ENCODE results near the gene LOXHD1.
A peak's percentile ranks its signal among the peaks of the same experiment; 100 is the strongest.

LOXHD1 gene

DNA sequence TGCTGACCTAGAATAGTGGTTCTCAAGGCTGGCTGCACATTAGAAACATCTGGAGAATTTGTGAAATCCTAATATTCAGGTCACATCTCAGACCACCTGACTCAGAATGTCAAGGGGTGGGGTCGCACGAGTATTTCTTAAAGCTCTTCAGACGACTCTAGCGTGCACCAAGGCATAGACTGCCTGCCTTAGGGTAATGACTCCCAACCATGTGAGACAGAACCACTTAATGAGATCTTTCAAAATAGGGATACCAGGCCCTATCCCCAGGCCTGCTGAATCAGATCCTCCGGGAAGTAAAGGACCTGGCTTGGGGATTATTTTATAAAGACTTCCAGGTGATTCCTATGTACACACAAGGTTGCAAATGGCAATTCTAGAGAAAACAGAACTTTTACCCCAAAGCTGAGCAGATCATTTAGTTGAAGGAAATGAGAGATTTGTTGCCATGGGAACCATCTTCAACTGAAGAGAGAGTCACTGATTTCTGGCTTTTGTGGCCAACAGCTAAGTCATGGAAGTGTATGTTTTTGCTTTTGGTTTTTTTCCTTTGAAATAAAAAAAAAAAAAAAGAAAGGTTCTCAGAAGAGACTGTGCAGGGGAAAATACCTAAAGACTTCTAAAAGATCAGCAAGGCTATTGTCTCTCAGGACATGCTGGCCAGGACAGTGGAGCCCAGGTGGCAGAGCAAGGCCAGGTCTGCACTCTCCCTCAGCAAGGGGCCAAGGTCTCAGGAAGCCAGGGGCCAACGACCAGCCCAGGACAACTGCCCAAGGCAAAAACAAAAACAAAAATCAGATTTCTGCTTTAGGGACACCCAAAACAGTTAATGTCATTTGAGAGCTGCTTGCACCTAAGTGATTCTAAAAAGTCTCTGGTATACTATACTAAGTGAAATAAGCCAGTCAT, 15.3 kb upstream of the LOXHD1 start:
- DNase-seq = no peak

DNA sequence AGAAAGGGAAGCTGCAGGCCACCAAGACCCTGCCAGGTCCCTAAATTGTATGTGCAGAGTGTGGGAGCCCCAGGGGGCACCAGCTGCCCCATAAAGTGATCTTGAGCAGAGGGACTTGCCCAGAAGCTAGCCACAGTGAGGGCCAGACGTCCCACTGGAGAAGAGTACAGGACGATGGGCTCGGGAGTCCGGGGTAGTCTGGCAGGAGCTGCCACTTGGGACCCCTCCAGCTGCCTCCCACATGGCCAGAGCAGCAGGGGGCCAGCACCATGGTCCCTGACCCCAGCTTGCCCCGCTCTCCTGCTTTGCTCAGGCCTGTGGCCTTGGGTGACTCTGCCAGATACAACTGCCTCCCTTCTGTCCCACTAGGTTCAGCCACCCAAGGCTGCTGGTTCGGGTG, 11.7 kb upstream of the LOXHD1 start:
- no peak for DNase-seq

DNA sequence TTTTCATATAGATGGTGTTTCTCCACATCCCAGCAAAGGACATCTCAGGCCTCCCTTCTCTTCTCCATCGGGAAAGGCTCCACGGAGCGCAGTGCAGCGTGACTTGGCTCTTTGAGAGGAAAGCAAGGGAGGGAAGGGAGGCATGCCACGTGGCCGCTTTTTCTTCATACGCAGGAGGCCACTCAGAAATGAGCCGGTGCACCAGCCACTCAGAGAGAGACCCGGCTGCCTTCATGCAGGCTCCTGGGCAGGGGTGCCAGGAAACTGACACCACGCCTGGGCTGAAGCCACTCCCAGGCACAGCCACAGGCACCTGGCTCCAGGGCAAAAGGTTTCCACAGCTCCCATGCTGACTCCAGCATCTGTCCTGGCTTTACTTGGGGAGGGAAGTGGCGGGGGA, 11.1 kb upstream of the LOXHD1 start:
- DNase-seq = no peak

DNA sequence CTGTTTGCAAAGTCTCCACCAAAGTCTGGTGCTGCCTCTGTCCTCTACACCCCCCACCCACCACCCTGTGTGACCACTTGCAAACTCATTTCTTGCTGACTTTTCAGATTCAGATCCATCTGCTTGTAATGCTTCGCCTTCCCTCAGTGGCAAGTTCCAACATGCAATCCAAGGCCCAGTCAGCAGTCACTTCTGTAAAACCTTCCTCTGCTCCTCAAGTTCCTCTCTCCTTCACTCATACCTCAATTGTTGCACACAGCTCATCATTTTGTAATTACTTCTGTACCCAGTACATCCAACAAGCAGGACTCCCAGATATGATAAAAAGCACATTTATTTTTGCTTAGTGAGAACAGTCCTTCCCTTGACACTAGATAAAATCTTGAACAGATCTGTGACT, 6.5 kb upstream of the LOXHD1 start:
- DNase-seq = no peak

DNA sequence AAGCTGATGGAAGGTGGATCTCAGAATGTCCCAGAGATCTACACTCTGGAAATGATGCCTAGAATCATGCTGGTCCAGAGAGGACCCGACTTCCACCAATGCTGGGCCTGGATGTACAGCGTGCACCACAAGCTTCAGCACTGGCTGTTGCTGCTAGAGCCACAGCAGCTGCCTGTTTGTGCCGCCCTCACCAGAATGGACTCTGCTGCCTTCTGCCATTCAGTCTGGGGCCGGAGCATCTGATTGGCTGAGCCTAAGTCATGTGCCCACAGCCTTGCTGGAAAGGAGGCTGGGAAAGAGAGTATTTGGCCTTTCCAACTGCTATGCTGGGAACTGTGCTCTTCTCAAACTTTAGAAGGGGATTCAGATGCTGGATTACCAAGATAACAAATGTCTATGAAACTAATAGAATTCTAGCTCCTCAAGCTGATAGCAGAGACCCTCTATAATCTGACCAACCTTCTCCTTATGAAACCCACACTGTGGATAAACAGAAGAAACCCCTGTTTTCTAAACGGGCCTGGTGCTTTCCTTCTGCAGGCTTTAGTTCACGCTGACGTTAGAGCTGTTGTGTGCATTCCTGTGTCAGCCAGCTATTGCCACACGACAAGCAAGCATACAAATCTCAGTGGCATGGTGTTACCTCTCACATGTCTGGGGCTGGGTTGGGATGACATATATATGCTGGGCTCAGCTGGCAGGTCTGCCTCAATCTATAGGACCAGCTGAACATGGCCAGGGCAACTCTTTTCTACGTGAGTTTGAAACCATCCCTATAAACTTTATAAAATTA, 4.1 kb upstream of the LOXHD1 start:
- DNase-seq = no peak

DNA sequence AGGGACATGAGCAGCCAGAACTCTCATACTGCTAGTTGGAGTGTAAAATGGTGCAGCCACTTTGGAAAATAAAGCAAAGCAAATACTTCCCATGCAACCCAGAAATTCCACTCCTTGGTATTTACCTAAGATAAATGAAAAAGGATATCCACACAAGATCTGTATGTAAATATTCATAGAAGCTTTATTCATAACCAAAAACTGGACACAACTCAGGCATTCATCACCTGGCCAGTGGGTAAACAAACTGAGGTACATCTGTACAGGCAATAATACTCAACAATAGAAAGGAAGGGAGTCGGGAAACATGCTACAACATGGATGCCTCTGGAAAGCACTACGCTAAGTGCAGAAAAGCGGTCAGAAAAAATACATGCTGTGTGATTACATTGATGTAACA, 2.5 kb upstream of the LOXHD1 start:
- no peak for DNase-seq

DNA sequence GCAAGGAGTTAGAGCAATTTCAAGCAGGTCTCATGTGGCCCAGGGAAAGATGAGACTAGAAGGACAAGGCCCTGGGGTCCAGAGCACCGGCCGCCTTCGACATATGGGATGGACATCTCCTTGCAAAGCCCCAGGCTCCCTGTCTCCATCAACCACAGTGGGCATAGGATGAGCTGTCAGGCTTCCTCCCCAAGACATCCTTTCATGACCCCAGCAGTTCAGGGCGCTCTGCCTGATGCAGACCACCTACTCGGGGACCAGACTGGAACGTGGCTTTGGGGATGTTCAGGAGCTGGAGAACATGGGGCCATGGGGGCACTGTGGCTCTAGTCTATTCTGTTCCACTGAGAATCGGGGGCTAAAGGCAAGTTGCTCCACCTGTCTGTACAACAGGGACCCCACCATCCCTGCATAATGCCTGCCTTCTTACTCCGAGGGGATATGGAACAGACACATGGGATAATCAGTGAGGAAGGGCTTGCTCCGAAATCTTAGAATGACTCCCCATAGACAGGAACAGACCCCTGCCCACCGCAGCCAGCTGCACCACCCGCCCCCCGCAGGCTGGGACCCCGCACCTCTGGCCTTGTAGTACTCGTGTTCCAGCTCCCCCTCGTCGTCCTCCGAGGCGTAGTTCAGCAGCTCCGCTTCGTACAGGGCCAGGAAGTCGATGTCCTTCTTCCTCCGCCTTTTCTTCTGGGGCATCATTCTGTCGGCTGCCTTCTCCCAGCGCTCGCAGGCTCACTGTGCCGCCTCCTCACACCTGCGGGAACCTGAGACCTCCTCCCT, 500 bp downstream of the LOXHD1 start:
- no peak for DNase-seq

DNA sequence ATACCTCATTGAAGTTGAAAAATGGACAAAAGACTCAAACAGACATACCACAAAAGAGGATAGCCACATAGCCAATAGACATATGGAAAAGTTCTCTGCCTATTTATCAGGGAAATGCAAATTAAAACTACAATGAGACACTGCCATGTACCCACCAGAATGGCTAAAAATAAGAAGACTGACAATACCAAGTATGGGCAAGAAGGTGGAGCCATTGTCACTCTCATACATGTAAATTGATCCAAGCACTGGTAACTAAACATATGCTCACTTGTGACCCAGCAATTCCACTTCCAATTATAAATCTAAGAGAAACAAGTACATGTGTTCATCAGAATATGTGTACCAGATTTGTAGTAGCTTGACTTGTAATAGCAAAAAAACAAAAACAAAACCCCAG, 4.6 kb downstream of the LOXHD1 start:
- DNase-seq = no peak

DNA sequence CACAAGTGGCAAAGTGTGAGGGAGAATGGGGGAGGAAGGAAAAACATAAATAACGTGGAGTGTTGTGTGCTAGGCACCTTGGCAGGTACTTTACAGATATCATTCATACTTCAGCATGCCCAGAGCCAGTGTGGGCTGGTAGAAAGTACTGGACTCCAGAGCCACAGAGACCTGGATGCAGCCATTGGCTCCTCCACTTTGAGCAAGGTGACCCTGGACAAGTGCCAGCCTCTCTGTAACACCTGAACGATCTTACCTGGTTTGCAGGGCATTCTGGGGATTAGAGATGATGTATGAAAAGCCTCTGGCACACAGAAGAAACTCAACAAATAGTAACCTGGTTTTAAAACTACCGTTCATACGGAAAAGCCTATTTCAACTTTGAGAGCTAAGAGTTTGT, 6.3 kb downstream of the LOXHD1 start:
- DNase-seq = no peak

DNA sequence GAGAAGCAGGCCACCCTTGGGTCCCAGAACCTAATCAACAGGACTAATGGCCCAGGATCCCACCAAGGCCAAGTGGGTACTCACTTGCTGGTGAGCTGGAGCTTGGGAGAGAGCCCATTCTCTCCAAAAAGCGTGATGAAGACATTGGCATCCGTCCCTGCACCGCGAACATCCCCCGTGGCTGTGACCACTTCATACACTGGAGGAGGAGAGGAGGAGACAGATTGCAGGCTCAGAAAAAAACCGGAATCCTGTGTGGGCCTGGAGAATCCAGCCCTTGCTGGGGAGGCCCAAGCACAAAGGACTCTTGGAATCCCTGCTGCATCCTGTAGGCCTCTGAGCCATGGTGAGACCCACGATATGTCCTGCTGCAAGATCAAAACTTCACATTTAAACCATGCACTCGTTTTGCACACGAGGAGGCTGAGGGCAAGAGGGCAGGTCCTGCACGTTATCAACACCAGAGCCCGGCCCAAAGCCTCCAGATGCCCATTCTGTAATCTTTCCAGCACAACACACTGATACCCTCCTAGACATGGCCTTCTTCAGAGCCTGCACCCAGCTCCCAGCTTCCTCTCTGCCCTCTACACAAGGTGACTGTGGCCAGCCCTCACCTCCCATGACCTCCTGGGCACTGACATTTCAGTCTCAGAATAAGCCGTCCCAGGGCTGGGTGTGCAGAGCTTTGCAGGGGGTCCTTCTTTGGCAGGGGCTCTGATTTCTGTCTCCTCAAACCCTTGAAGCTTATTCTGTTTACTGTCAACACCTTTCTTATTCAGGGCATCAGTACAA, 7.8 kb downstream of the LOXHD1 start:
- no peak for DNase-seq

DNA sequence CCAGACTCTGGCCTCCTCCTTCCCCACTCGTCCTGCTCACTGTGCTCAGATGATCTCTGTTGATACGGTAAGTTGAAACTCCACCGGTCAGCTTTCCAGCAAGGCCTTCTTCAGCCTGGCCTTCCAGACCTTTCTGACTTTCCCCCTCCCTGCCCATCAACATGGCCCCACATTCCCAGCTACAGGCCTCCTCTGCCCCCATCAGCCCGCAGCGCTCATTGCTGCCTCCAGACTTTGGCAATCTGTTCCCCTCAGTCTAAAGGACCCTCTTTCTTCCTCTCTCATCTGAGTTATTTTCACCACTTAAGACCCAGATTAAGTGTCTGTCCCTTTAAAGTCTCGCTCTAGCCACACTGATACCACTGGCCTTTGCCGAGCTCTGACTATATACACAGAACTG, 10.6 kb downstream of the LOXHD1 start:
- no peak for DNase-seq

DNA sequence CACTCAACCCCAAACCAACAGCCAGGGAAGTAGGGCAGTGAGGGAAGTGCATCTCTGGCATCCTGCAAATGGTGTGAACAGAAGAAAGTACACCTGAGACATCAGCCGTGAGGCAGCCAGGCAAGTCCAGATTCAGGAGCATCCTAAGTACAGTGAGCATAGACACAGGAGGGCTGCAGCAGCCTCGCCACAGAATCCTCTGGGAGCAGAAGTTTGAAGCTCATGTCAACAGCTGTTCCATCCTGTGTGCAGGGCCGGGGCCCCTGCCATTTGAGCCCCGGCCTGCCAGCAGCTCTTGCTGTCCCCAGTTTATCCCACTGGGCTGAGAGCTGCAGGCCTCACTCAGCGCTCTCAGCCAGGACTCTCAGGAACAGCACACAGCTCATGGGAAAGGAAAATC, 14.5 kb downstream of the LOXHD1 start:
- DNase-seq = no peak

DNA sequence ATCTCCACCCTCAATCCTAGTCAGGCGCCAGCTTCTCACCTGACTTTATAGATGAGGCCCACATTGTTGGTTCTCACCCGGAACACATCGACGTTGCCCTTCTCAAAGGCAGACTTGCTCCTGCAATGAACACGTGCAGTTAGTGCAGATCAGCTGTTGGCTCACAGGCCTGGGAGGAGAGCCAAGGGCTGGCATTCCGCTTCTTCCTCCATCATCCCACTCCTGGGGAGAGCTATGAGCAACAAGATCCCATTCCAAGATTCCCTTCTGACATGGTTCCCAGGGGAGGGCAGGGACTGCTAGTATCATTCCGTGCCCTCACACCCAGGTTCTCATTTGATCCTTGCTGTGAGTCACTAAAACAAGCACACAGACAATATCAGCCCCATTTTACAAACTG, 15.1 kb downstream of the LOXHD1 start:
- DNase-seq = peak; percentile 74

DNA sequence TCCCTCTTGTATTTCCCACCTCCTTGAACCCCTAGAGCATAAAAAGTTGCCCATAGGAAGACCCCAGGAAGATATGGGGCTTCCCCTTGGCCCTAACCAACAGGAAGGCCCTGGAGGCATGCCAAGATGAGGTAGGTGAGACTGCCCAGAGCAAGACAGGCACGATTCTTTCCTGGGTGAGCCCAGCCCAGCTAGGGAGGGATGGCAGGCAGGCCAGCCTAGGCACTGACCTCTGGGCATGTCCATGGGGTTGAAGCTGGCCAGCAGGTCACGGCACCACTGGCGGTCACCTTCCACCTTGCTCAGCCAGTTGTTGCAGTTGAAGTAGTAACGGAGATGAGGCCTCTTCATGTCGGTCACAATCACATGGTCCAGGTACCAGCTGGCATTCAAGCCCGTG, 17.6 kb downstream of the LOXHD1 start:
- no peak for DNase-seq

DNA sequence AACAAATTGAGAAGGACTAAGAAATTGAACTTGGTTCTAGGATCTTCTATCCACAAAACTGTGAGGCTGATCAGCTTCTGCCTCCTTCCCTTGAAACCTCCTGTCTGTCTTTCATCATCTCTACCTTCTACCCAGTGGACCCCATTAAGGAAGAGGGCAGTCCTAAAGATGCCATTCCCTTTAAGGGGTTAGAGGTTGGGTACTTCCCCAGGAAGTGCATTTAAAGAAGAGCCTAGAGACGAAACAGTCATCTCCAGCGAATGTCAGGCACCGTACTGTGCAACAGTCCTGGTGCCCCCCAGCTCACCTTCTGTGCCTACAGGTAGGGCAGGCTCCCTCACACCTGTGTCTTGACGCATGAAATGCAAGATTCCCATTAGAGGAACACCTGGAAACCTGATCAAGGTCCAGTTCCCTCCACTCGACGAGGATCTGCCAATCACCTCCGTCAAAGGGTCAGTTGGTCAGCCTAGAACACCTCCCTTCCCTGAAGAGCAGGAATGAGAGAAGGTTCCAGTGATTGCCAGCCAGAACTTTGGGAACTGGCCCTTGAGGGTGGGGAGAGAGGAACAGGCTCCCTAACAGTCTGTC, 20.9 kb downstream of the LOXHD1 start:
- no peak for DNase-seq

DNA sequence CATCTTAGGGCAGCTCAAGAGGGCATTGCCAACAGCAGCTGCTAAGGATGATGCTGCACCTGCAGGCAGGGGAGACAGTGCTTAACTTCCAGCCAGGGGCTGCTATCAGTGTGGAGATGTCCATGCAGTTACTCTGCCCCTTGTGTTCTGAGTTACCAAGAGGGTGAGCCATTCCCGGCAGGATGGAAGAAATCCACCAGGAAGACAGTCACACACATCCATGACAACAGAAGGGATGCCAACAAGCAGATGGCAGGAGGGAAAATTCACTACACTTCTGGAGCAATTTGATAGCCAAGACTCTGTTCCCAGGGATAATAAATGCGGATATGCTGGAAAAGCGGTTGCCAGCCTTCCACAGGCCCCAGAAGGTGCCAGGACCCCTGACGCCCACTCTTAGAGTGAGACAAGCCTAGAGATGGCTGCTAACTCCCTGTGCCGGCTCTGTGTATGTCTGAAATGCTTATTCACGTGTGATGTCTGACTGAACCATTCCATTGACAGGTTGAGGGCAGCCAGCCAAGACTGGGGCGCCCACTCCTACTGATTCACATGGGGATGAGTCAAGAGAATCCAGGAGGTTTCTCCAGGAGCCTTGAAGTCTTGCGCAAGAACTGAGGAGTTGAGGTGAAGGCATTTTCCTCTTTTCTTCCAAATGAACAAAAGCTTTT, 24.5 kb downstream of the LOXHD1 start:
- DNase-seq = peak; percentile 85

DNA sequence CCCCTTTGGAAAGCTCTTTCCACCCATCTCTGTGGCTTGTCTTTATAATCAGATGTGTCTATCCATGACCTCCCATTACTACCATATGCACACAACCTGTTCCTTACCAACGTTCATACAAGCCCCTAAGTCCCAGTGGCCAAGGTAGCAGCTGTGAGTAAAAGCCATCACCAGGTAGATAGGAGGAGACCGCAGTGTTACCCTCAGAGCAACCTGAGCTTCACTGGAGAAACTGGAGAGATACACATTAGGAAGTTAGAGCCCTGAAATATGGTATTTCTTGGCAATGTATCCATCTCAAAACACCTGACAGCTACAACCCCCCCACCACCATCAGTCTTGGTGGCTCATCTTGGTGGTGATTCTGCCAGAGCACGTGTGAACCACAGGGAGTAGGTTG, 26.0 kb downstream of the LOXHD1 start:
- no peak for DNase-seq

DNA sequence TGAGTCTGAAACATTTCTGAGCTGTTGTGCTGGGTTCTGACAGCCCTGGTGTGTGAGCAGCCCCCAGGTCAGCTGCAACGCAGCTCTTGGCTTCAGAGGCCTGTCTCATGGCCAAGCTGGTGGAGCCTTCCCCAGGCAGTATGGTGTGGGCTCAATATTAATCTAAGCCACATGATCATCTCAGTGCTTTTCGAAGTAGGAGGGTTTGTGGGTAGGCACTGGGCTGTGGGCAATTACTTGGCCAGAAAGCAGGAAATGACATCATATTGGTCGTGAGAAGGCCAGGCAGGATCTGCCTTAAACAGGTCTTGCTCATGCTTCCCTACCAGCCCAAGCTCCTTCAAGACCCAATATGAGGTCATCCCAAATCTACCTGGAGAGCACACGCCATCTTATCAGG, 26.9 kb downstream of the LOXHD1 start:
- no peak for DNase-seq

DNA sequence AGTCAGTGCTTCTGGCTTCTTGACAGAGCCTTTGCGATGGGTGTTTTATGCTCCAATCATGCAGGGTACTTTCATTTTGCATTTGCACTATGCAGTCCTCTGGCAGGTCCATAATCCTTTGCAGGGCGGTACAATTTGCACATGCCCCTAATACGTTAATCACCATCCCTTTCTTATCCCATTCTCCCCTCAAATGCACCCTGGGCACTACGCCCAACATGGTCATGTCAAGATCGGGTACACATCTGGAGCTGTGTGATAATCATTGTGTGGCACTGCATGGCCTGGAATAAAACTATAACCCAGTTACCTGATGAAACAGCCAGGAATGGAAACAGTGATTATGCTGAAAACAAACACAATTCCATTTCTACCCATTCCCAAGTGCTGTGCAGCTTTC, 27.7 kb downstream of the LOXHD1 start:
- DNase-seq = no peak

DNA sequence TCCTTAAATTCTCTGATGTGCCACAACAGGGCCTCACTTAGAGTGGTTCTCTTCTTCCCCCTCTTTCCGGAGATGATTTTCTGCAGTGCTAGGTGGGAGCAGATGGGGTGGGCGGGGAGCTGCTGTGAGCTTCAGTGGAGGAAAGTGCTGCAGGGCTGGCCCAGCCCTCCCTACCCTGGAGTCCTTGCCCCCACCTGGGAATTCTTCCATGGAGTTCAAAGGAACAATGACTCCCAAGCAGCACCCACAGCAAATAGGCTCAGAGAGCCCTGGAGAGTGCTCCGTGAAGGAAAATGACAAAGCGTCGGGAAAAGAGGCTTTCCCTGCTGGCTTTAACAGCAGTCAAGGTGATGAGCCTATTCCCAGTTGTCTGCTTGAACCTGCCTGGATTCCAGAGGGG, 28.8 kb downstream of the LOXHD1 start:
- DNase-seq = no peak

DNA sequence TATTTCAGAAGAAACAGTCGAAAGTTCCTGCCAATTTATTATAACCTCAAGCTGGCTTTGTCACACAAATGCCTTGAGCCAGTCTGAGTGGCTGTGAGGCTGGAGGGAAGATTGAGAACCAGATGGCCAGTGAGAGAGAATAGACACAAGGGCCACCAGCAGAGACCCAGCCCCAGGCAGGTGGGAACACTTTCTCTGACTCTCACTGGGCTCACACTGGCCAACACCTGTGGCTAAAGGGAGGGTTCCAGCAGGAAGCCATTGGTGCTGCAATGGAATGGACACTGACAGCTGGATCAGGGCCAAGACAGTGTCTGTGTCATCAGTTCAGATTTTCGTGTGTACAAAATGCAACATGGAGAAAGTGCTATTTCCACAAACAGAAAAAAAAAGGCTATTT, 29.9 kb downstream of the LOXHD1 start:
- DNase-seq = no peak

DNA sequence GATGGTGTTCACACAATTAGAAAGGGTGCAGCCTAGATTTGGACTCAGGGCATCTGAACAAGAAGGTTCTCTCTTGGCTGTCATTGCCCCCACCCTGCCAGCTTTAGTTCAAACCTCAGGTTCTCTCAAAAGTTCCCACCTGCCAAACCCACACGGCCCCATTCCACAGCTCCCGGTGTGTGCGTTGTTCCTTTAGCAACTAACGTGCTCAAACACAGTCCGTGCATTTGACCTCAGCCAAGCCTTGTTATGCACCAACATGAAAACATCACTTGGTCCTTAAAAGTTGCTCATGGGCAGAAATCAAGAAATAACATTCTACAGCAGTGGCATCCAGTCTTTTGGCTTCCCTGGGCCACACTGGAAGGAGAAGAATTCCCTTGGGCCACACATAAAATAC, 32.0 kb downstream of the LOXHD1 start:
- no peak for DNase-seq
